Left ventricle myocardium superior (tissue), 1 donor: ENCODE results near the gene LY9. TPM values are rescaled to one million over a fixed set of nuclear protein-coding genes. Genes with fewer than 3 reads are reported as not detected.

Experiments used
- total RNA-seq: library from RNA; stranded (reverse); fragmentation: NEBNext Ultra II Directional; extraction: Animal tissue kit (Norgen Biotek cat#: 25700); gene quantifications from one replicate; pipeline ENCODE4 v1.2.1, GENCODE V29; 2021
- donor health status: DM: no; HTN: yes; CAD: no; lungs with severe emphysema.

The LY9 gene
- total RNA-seq, 1 donor from 2014 or later: not detected

Other genes starting within 250 kb of the LY9 start
- gene CD84, start 216.7 kb upstream of the LY9 start, total RNA-seq: 2.8 TPM
- 0.15 TPM for gene SLAMF1, start 149.1 kb upstream of the LY9 start, total RNA-seq
- gene CD48, start 84.4 kb upstream of the LY9 start, total RNA-seq: 2.4 TPM
- gene SLAMF7, start 56.9 kb upstream of the LY9 start, total RNA-seq: 0.50 TPM
- gene CD244, start 66.7 kb downstream of the LY9 start, total RNA-seq: 0.27 TPM
- 65.8 TPM for gene ITLN1, start 89.0 kb downstream of the LY9 start, total RNA-seq
- not detected for gene ITLN2, start 158.6 kb downstream of the LY9 start, total RNA-seq
- 8.3 TPM for gene F11R, start 225.0 kb downstream of the LY9 start, total RNA-seq
- gene TSTD1, start 242.8 kb downstream of the LY9 start, total RNA-seq: 15.4 TPM
- 30.3 TPM for gene USF1, start 249.8 kb downstream of the LY9 start, total RNA-seq